Astrocyte of the spinal cord (primary cell): ENCODE data around the gene C2orf76.

Source experiments
- DNase-seq: peaks from one replicate; pipeline ENCODE4 v3.0.0; 2011; ENCODE audit warnings: low read depth, low spot score
- H3K4me3 ChIP-seq: 2 replicates; pipeline ENCODE4 v1.5.1; 2011; ENCODE audit warnings: low read depth, mild to moderate bottlenecking, low read length, moderate library complexity
- in situ Hi-C: cut with HindIII; loops from 2 replicates; pipeline ENCODE4 v1.10.0; 2017; ENCODE audit warnings: low sequenced_read_pairs
- TF ChIP-seq, protein P1 (sequence below): IDR thresholded peaks from 2 replicates; pipeline ENCODE4 v1.5.1; 2012; ENCODE audit warnings: low read depth, mild to moderate bottlenecking, low read length, inconsistent platforms

The C2orf76 gene

GRCh38 chr2:119253114-119253702 lies 113.4 kb downstream of the C2orf76 start:
- H3K4me3 ChIP-seq = no peak overlapping the region
- in situ Hi-C loops = no loop called here
- TF ChIP-seq, protein P1, sequence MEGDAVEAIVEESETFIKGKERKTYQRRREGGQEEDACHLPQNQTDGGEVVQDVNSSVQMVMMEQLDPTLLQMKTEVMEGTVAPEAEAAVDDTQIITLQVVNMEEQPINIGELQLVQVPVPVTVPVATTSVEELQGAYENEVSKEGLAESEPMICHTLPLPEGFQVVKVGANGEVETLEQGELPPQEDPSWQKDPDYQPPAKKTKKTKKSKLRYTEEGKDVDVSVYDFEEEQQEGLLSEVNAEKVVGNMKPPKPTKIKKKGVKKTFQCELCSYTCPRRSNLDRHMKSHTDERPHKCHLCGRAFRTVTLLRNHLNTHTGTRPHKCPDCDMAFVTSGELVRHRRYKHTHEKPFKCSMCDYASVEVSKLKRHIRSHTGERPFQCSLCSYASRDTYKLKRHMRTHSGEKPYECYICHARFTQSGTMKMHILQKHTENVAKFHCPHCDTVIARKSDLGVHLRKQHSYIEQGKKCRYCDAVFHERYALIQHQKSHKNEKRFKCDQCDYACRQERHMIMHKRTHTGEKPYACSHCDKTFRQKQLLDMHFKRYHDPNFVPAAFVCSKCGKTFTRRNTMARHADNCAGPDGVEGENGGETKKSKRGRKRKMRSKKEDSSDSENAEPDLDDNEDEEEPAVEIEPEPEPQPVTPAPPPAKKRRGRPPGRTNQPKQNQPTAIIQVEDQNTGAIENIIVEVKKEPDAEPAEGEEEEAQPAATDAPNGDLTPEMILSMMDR = no peak
- DNase-seq = peak; percentile 88
